Type B pancreatic cell (in vitro differentiated cells): Measurements from ENCODE around the gene ST6GALNAC5. TPM values are rescaled to one million over a fixed set of nuclear protein-coding genes. Genes with fewer than 3 reads are reported as not detected.

Experiments used
- DNase-seq: peaks from one replicate; pipeline ENCODE4 v3.0.0; 2021; ENCODE audit warnings: mixed read lengths; ENCODE audit not compliant: unreplicated experiment; ENCODE audit errors: extremely low spot score
- H3K27ac Mint-ChIP-seq: 2 replicates; pipeline ENCODE4 v1.8.0; 2021; ENCODE audit warnings: mild to moderate bottlenecking, mixed read lengths
- H3K27me3 Mint-ChIP-seq: 2 replicates; pipeline ENCODE4 v1.8.0; 2021; ENCODE audit warnings: mixed read lengths
- H3K36me3 Mint-ChIP-seq: 2 replicates; pipeline ENCODE4 v1.8.0; 2021; ENCODE audit warnings: mixed read lengths
- H3K4me1 Mint-ChIP-seq: one replicate; pipeline ENCODE4 v1.8.0; 2021; ENCODE audit warnings: mixed read lengths; ENCODE audit not compliant: unreplicated experiment
- H3K4me3 Mint-ChIP-seq: 2 replicates; pipeline ENCODE4 v1.8.0; 2021; ENCODE audit warnings: mild to moderate bottlenecking, mixed read lengths
- H3K9me3 Mint-ChIP-seq: 2 replicates; pipeline ENCODE4 v1.8.0; 2021; ENCODE audit warnings: mixed read lengths
- total RNA-seq: library from RNA; stranded (reverse); gene quantifications from 2 replicates; pipeline ENCODE4 v1.2.1, GENCODE V29; 2021; ENCODE audit warnings: low replicate concordance
- TF ChIP-seq, protein P1 (sequence below): fragments of 200-600 bp; sonication (generic); conservative IDR thresholded peaks from 2 replicates; pipeline ENCODE4 v1.5.0; 2021; ENCODE audit warnings: antibody characterized with exemption, mild to moderate bottlenecking

Gene ST6GALNAC5
- total RNA-seq, 1 donor from 2014 or later: 36.6 TPM

DNA sequence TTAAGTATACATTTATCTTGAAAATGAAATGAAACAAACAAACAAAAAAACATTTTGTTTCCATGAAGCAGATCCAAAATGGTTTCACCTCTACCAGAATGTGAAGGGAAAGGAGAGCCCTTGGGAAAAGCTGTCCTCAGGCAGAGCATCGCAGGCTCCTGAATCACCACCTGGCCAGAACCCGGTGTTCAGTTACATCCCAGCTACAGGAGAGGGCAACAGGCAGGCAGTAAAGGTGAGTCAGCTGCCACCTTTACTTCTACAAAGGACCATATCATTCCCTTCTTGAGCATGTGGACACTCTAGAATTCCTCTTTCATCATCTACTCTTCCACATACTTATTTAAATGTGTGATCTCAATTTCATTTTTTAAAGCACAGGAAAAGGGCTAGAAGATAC lies 200.7 kb downstream of the ST6GALNAC5 start:
- no peak for DNase-seq
- TF ChIP-seq, protein P1, sequence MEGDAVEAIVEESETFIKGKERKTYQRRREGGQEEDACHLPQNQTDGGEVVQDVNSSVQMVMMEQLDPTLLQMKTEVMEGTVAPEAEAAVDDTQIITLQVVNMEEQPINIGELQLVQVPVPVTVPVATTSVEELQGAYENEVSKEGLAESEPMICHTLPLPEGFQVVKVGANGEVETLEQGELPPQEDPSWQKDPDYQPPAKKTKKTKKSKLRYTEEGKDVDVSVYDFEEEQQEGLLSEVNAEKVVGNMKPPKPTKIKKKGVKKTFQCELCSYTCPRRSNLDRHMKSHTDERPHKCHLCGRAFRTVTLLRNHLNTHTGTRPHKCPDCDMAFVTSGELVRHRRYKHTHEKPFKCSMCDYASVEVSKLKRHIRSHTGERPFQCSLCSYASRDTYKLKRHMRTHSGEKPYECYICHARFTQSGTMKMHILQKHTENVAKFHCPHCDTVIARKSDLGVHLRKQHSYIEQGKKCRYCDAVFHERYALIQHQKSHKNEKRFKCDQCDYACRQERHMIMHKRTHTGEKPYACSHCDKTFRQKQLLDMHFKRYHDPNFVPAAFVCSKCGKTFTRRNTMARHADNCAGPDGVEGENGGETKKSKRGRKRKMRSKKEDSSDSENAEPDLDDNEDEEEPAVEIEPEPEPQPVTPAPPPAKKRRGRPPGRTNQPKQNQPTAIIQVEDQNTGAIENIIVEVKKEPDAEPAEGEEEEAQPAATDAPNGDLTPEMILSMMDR: no peak
- Mint-ChIP-seq H3K4me1 (no peaks in the 10 kb centered on the region), H3K27me3 (no peaks in the 10 kb centered on the region), H3K9me3 (no peaks in the 10 kb centered on the region), H3K27ac (no peak overlapping the region), H3K36me3 (no peaks in the 10 kb centered on the region), H3K4me3 (no peak overlapping the region)

DNA sequence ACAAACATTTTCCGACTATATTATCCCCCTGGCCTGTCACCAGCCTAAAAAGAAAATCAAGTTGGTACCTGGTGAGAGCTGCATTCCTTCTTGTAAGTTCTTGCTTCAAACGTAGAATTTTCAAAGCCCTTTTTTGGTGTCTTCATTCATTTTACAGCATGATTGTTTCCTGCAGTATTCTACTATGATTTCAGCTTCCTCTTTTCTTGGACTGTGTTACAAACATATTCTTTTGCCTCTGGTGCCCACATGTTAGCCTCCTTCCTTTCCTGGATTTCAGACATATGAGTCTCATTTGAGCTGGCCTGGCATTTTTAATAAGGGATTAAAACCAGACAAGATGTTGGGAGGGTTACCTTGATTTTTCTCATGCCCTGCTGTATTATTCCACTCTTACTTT lies 209.5 kb downstream of the ST6GALNAC5 start:
- no peak overlapping the region for H3K27ac Mint-ChIP-seq
- no peaks in the 10 kb centered on the region for H3K27me3 Mint-ChIP-seq
- H3K36me3 Mint-ChIP-seq: no peaks in the 10 kb centered on the region

DNA sequence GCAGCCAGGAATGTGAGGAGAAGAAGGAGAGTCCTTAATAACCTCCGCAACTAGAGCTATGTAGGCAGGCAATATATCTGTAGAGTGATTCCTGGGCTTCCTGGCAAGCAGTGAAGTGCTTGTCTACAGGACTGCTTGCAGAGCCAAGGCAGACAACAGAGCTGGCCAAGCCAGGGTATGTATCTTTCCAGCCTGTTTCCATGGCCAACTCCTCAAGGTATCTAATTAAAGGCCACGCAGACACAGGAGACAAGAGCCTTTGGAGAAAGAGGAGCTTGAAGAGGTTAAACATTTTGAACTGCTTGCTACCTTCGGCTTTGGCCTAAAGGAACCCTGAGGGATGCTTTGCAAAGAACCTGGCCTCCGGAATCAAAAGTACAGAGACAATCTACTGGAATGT lies 214.6 kb downstream of the ST6GALNAC5 start:
- no peak for DNase-seq
- Mint-ChIP-seq H3K27ac (no peak overlapping the region), H3K27me3 (no peaks in the 10 kb centered on the region), H3K36me3 (no peaks in the 10 kb centered on the region), H3K4me3 (no peak overlapping the region), H3K9me3 (no peaks in the 10 kb centered on the region), H3K4me1 (no peaks in the 10 kb centered on the region)
- TF ChIP-seq, protein P1: no peak

More for the DNA sequence above, 209.5 kb downstream of the ST6GALNAC5 start:
- H3K9me3 Mint-ChIP-seq: no peaks in the 10 kb centered on the region
- H3K4me1 Mint-ChIP-seq: no peaks in the 10 kb centered on the region
- TF ChIP-seq, protein P1: no peak
- no peak for DNase-seq
- no peak overlapping the region for H3K4me3 Mint-ChIP-seq

DNA sequence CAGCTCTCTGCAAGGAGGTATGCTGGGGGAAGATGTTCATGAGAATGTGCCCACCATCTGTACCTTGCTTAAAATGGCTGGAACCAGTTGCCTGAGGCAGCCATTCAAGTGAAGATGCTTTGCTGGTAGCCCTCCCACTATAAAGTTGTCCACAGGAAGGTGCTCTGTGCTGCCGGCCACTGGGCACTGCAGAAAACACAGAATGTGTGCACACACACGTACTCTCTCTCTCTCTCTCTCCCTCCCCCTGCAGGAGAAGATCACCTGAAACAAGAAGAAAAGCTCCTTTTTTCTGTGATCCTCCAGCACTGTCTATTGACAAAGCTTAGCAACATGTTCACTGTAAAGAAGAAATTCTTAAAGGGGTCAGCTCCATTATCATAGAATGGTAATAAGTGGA lies 217.2 kb downstream of the ST6GALNAC5 start:
- TF ChIP-seq, protein P1: no peak
- H3K4me1 Mint-ChIP-seq: no peaks in the 10 kb centered on the region
- no peak overlapping the region for H3K27ac Mint-ChIP-seq
- DNase-seq: no peak
- no peaks in the 10 kb centered on the region for H3K9me3 Mint-ChIP-seq
- no peaks in the 10 kb centered on the region for H3K36me3 Mint-ChIP-seq
- H3K4me3 Mint-ChIP-seq: no peak overlapping the region
- H3K27me3 Mint-ChIP-seq: no peaks in the 10 kb centered on the region

DNA sequence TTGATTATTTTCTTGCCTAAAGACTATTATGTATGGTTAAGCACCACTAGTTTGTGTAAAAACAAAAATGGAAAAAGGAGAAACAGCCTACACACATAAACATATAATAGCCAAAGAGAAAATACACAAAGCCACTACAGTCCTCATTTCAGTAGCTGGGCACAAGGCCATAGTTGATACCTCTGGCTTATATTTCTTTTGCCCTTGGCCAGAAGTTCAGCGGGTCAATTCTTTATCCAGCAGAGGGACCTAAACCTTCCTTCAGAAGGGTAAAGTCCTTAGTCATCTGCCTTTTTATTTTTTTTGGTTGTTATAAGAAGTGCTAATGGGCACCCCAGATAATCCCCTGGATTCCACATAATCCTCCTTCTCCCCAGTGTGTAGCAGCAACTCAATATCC lies 217.8 kb downstream of the ST6GALNAC5 start:
- H3K27ac Mint-ChIP-seq: no peak overlapping the region
- TF ChIP-seq, protein P1: no peak
- no peak for DNase-seq
- H3K36me3 Mint-ChIP-seq: no peaks in the 10 kb centered on the region
- no peaks in the 10 kb centered on the region for H3K9me3 Mint-ChIP-seq
- H3K4me3 Mint-ChIP-seq: no peak overlapping the region
- H3K27me3 Mint-ChIP-seq: no peaks in the 10 kb centered on the region
- no peaks in the 10 kb centered on the region for H3K4me1 Mint-ChIP-seq

DNA sequence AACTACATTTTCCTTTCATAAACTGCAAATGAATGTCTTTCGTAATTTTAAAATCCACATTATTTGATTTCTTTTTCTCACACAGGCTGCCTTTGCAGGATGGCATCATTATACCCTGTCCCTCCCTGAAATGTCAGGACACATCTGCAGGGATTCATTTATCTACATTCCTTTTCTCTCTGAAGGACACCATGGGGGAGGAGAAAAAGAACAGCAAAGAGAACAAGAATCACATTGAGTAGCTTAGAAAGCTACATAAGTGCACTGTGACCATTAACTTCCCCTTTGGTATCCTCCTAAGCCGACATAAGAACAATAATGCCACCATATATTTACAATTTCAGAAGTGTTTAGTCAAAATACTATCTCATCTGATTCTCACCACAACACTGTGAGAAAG lies 222.5 kb downstream of the ST6GALNAC5 start:
- no peak overlapping the region for H3K4me3 Mint-ChIP-seq
- H3K9me3 Mint-ChIP-seq: no peaks in the 10 kb centered on the region
- H3K27ac Mint-ChIP-seq: no peak overlapping the region
- no peaks in the 10 kb centered on the region for H3K4me1 Mint-ChIP-seq
- H3K36me3 Mint-ChIP-seq: no peaks in the 10 kb centered on the region
- H3K27me3 Mint-ChIP-seq: no peaks in the 10 kb centered on the region
- TF ChIP-seq, protein P1: no peak
- DNase-seq: no peak
